ENCODE data around the gene TEKT5.

Gene TEKT5

DNA sequence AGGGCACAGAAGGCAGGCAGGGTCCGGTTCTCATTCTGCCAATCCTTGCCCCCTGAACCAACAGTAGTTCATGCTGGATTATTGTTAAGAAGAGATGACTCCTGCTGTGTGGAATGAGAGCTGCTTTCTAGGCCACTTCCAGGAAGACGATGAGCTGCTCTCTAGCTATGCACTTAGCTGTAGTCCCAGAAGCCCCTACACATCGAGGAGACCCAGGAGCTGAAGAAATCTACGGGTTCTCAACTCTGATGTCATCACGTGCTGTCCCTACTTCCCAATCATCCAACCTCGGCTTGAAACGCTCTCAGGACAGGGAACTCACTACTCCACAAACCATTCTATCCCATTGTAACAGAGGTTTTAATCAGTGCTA is 85.3 kb downstream of the TEKT5 start:
- peak; percentile 65 for DNase-seq (ENCODE audit: low read depth)

- DNase-seq (ENCODE audit: low read depth): no peak
Measured at GRCh38 chr16:10608687-10609401, 85.9 kb downstream of the TEKT5 start.

DNA sequence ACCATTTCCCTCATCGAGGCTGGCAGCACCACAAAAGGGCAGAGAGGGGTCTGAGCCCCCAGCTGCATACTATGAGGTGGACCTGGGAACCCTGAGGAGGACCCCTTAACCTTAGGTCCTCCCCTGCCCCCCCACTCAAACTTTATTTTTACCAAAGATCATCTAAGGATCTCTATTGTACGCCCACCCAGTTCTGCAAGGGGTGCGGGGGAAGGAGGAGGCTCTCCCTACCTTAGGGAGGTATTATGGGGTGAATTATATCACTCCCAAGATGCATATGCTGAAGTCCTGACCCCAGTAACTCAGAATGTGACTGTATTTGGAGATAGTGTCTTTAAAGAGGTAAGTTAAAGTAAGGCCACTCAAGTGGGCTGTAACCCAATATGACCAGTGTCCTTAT is 87.6 kb downstream of the TEKT5 start:
- no peak for DNase-seq (ENCODE audit: low read depth)

DNA sequence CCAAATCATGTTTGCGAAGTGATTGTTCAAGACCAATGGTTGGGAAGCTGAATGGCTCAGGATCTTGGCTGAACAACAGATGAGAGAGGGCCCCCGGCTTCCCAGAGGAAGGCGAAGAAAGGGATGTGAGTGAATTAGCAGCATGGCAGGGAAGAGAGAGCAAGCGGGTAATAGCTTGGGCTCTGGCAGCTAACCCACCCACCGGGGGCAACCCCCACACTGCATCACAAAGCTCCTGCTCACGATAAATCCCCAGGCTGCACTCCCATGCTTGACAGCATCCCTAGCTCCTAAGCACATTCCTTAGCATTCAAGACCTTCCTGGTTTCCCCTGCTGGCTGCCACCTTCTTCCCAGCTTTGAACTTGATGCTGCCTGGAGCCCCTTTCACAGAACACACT is 88.1 kb downstream of the TEKT5 start:
- DNase-seq (ENCODE audit: low read depth): no peak

- DNase-seq (ENCODE audit: low read depth): no peak
Measured at GRCh38 chr16:10605636-10606035, 89.1 kb downstream of the TEKT5 start.

- no peak for DNase-seq (ENCODE audit: low read depth)
Measured at GRCh38 chr16:10601444-10602408, 93.0 kb downstream of the TEKT5 start.

DNA sequence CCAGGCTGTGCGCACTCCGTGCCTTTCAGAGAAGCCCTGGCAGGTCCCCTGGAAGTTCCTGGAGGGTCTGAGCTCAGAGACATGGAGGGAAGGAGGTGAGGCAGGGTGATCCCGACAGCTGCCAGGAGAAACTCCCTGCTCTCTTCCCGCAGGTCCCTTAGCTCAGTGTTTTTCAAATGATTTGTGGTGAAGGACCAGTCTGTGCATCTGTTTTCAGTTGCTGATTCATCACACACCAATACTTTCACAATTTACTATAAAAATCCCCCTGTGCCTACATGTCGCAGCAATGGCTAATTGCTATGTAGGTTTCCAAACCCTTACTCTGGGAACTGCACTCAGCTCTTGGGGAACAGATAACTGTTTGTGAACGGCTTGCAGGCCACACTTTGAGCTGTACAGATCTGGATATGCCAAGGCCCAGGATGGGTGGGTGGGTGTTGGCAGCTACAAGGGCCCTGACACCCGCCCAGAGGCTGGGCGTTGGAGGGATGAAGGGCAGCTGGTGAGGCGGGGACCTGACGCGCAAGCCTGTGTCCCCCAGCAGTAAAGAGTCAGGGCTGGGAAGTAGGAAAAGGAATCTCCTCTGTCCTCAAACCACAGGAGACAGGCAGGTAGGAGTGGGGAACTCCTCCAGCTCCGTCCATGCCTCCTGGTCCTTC is 93.8 kb downstream of the TEKT5 start:
- DNase-seq (ENCODE audit: low read depth): no peak

GRCh38 chr16:10599626-10600025 is 95.1 kb downstream of the TEKT5 start:
- no peak for DNase-seq (ENCODE audit: low read depth)

DNA sequence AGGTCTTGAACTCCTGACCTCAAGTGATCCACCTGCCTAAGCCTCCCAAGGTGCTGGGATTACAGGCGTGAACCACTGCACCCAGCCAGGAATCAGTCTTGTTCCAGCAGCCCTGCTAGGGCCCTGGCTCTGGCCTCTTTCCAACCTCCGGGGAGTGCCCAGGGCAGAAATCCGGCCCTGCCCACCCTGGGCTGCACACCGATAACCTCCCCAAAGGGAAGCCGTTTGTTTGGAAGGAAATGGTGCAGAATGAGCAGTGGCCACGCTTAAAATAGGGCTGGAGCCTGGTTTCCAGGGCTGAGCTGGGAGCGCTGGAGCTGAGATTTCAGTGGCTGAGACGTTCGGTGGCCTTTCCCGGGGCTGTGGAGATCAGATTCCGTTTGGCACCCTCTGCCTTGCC is 96.6 kb downstream of the TEKT5 start:
- DNase-seq (ENCODE audit: low read depth): no peak

DNA sequence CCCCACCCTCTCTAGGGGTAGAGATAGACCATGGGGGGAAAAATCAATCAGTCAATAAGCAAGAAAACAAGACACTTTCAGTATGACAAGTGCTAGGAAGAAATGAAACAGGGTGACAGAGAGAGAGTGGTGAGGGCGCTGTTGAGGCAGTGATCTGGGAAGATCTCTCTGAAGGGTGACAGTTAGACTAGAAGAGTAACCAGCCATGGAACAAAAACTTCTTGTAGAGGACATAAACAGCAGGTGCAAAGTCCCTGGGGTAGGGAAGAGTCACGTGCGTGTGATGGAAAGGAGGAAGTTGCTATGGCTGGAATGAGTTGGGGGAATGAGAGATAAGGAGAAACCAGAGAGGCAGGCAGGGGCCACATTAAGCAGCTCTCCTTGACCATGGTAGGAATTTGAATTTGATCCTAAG is 97.5 kb downstream of the TEKT5 start:
- DNase-seq (ENCODE audit: low read depth): no peak

DNA sequence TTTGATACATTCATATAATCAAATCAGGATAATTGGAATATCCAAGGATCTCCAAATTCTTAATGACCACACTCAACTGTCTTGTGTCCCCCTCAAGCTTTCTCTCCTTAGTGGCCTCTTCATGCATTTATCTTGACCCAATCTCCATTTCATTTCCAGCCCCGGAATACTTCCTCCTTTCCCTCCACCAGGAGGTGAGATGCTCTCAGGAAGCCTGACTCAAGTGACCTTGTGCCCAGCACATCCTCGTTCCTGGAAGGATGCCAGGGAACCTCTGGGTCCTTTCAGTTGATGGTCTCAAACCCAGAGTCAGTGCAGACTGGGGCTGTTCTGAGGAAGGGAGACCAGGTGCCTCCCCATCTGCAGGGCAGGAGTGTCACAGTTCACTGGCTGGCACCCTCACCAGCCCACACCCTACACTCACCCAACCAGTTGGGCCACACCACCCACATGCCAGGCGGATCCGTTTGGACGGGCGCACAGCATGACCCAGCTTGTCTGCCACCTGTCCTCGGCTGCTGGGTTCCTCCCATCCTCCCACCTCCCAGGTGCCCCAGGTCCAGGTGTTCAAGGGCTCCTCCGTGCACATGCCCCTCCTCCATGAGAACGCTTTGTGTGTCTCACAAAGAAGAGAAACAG is 100.3 kb downstream of the TEKT5 start:
- DNase-seq (ENCODE audit: low read depth): no peak

DNA sequence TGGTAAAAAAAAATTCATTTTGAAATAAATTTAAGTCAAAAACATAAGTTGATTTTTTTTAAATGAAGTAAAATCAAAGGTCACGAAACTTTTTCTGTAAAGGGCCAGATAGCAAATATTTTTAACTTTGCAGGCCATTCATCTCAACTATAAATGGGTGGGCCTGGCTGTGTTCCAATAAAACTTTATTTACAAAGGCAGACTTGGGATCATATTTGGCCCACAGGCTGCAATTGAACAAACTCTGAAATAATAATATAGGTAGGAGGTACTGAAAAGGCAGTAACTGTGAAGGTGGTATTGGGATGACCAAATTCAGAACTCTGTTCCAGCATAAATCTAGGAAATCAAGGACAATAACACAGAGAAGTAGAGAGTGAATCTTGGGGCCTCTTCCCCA is 102.1 kb downstream of the TEKT5 start:
- DNase-seq (ENCODE audit: low read depth): no peak

DNA sequence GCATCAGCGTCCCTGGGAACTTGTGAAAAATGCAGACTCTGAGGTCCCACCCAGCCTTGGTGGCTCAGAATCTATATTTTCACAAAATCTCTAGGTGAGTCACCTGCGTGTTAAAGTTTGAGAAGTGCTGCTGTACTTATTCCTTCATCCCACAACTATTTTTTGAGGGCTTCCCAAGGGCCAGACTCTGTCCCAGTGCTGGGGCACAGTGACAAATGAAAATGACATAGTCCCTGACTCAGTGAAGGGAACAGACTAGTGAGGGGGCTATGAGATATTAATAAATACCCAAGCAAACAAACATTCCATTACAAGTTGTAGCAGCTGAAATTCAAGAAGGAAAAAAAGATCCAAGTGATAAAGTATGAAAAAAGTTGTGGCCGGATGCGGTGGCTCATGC is 104.4 kb downstream of the TEKT5 start:
- no peak for DNase-seq (ENCODE audit: low read depth)

GRCh38 chr16:10589109-10589508 is 105.6 kb downstream of the TEKT5 start:
- no peak for DNase-seq (ENCODE audit: low read depth)

GRCh38 chr16:10587622-10588021 is 107.1 kb downstream of the TEKT5 start:
- no peak for DNase-seq (ENCODE audit: low read depth)

GRCh38 chr16:10584981-10585438 is 109.7 kb downstream of the TEKT5 start:
- peak; percentile 66 for DNase-seq (ENCODE audit: low read depth)

GRCh38 chr16:10583269-10583668 is 111.5 kb downstream of the TEKT5 start:
- no peak for DNase-seq (ENCODE audit: low read depth)

DNA sequence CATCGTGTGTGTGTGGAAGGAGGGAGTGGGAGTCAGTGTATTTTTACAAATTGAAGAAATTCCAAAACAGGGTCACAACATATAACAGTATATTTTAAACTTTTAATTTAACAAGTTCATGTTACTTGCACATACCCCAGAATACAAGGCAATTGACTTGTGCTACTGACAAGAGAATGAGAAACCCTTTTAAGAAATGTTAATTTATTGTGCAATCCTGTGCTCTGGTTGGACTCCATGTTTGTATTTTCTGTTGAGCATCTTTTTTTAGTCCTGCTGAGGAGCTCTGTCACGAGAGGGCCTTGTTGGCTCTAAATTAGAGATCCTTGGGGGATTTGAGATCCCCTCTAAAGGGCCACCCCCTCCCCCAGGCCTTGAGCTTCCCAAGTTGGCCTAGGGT is 113.2 kb downstream of the TEKT5 start:
- DNase-seq (ENCODE audit: low read depth): no peak

DNA sequence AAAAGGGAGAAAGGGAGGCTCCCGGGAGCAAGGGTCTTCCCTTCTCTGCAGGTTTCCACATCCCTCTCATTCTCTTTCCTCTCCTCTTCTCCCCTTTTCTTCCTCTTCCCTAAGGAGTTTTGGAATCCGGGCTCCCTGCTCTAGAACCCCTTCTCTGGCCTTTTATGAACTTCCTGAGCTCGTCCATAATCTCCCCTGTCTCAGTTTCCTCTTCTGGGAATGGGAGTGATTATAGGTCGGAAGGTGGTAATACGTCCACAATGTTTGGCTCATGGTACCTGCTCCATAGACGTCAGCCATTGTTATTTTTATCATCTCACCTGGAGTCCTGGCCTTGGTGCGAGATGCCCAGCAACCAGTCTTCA is 113.9 kb downstream of the TEKT5 start:
- DNase-seq (ENCODE audit: low read depth): no peak

DNA sequence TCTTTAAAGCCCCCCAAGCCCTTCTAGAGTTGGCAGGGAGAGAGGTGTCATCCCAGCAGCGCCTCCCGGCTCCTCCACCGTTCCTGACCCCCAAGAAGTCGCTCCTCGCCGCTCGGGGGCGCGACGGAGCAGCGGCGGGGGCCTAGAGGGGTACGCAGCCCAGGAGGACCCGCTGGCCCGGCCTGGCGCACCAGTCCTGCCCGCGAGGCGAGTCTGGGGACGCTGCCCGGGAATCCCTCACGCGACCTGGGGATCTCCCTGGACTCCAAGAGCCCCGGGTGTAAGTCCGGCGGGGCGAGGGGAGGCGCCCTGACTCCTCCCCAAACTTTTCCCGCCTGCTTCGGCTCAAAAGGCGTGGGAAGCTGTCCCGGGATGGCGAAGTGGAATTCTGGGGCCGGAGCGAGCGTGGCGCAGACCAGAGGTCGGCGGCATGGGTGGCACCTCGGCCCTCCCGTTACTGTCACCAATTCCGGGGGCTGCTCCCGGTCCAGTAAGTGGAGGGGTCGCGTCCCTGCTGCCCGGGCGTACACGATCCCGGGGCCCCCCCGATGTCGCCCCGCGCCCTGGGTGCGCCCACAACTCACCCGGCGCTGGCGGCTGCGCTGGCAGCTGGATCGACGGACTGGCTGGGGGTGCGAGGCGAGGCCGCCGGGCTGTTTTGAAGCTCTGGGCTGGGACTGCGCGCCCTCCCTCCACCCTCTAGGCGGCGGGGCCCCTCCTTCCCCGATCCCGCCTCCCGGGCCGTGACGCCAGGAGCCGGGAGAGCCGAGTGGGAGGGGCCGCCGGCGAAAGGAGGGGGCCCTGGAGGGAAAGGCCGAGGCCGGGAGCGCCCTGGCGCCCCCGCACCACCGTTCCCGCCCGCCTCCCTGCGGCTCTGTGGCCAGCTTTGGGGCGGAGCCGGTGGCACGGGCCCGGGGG is 114.5 kb downstream of the TEKT5 start, which contains the start of gene EMP2:
Gene EMP2, minus strand, starts transcription at position 634 of the 918 bp plus-strand sequence. CDS start 32,981 bp downstream, outside the sequence.
- DNase-seq (ENCODE audit: low read depth): peak; percentile 30

GRCh38 chr16:10579575-10579964 is 115.2 kb downstream of the TEKT5 start:
- DNase-seq (ENCODE audit: low read depth): peak; percentile 2
